ENCODE results near the gene KLF3.

Gene KLF3

DNA sequence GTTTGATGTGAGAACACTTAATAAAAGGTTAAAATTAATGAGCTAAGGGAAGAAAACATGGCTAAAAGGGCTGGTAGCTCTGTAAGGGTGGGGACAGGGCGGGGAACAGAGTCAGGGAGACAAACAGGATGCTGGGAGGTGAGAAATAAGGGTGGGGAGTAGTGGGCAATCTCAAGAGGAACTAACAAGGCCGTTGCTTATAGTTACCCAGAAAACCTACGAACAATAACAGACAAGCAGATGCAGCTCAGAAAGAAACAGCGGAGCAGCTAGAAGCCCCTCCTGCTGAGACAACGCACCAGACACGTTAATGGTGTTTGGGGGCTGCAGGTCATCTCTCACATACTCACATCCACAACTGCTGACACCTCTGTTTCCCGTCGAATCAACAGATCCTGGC is 9.7 kb upstream of the KLF3 start:
- DNase-seq (ENCODE audit: low read depth in 2 of 2): no peak

DNA sequence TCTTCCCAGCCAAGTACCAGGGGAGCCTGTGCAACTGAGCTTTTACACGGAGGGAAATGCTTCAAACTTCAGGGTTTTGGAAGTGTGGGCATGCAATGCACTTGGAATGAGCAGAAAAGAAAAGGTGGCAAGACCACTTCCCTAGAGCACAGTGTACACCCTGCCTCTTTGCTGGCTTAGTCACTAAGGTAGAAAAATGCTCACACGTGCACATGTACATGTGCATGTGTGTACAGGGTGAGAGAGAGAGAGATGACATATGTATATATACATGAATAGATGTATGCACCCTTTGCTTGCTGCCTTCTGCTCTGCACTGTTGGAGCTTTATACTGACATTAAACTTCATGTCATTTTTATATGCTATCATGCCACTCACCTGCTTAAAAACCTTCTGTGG is 7.9 kb upstream of the KLF3 start:
- DNase-seq (ENCODE audit: low read depth in 2 of 2): no peak

DNA sequence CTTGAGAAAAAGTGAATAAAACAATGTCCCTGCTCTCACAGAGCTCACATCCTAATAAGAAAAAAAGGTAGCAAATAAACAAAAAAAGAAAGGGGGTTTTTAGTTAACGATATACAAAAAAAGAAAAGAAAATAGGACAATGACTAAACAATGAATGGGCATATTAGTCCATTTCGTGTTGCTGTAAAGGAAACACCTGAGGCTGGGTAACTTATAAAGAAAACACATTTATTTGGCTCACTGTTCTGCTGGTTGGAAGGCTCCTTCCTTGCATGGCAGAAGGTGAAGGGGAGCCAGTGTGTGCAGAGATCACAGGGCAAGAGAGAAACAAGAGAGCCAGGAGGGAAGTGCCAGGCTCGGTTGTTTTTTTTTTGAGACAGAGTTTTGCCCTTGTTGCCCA is 4.7 kb upstream of the KLF3 start:
- no peak for DNase-seq (ENCODE audit: low read depth in 2 of 2)

DNA sequence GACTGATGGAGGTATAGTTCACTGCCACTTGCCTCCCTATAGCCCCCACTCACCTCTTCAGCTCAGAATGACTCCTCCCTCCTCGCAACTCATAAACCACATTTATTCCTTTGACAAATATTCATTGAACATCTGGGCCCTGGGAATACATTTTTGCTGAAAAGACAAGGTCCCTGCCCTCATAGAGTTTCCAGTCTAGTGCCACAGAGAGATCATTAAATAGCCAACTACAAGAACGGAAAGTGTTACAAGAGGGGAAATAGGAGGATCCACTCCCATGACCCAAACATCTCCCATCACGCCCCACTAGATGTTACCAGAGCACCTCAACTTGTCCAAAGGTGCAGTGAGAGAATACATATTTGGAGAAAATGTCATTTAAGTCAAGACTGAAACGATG is 3.2 kb upstream of the KLF3 start:
- DNase-seq (ENCODE audit: low read depth in 2 of 2): no peak

DNA sequence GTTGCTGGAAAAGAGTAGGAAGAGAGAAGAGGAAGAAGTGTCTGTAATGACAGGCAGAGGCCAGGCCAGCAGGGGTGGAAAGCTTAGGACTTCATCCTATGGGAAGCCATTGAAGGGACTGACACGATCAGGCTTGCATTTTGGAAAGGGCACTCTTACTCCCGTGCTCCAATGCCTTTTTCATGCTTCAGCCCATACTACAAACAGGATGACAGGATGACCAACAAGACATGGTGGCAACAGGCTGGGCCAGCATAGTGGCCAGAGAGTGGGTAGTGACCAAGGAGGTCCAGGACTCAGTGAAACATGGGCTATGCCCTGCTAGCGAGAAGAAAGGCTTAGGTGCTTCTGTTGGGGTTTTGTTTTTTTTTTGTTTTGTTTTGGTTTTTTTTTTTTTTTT is 2.6 kb upstream of the KLF3 start:
- DNase-seq (ENCODE audit: low read depth in 2 of 2): no peak

DNA sequence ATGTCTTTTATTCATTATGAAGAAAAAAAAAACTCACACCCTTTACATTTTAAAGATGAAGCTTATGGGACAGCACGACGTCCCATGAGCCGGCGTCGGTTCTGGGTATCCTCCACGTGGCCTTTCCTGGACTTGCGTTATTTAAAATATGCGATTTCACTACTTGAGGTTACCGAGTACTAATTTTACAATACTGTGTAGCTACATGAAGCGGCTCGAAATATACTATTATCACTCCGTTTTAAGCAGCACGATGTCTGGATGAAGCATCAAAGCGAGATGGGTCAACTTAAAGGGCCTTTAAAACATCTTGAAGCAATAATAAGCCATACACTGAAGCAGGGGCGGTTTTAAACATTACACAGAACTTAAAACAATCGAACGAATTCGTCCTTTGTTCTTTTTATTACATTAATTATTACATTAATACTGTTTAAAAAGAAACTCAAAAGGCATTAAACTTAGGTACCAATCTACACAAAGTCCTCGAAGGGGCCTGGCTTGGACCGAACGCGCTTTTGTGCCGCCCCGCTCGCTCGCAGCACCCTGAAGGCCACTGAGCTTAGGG is 1.4 kb upstream of the KLF3 start:
- DNase-seq (ENCODE audit: low read depth in 2 of 2): no peak

DNA sequence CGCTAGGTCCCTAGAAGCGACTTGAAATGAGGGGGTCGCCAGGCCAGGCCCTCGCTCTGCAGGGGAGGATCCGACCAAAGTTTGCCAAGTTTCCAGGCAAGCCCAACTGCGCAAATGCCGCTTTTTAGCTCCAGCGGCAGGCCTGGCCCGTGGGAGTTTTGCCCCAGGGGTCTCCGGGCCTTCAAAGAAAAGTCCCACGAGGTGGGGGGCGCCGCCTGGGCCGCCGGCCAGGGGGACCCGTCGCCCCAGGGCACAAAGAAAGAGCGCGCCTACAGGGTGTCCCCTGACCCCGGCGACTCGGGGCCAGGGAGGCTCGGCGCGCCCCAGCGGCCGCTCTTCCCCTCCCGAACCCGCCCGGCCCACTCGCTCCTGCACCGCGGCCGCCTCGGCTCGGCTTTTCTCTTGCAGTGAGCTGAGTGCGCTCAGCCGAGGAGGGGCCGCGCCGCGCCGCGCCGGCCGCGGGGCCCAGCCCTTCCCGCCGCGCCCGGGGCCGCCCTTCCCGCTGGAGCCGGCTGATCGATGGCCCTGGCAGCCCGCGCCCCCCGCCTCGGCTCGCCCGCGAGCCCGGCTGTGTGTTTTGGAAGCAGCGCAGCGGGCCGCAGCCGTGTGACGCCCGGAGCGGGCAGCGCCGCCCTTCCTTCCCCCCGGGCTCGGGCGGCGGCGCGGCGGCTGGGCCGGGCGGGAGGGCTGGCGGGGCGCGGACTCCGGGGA is 754 bp upstream of the KLF3 start:
- DNase-seq (ENCODE audit: low read depth in 2 of 2): no peak

DNA sequence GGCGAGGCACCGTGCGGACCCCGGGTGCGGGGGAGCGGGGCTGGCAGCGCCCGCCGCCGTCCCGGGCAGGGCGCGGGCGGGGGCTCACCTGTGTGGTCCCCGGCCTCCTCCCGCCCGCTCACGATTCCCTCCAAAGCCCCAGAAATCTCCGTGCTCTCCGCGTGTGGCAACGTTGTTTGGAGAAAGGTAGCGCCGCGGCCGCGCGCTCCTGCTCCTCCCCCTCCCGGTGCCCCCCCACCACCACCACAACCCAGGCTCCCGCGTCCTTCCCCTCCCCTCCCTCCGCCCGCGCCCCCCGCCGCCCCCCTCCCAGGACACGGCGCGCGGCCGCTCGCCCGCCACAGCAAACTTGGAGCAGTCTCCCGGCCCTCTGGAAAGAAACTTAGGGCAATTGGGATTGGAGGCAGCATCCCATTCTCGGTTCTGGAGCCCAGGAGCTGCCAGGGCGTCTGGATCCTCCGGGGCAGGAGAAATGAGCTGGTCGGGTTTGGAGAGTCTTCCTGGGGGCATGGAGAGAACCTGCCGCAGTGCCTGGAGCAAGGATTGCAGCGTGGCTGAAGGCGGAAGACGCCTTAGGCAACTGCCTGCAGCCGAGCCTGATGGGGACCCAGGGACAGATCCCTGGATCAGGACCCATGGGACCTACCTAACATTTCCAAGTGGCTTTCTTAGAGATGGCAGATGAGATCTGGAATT is 855 bp downstream of the KLF3 start:
- DNase-seq (ENCODE audit: low read depth in 2 of 2): no peak

DNA sequence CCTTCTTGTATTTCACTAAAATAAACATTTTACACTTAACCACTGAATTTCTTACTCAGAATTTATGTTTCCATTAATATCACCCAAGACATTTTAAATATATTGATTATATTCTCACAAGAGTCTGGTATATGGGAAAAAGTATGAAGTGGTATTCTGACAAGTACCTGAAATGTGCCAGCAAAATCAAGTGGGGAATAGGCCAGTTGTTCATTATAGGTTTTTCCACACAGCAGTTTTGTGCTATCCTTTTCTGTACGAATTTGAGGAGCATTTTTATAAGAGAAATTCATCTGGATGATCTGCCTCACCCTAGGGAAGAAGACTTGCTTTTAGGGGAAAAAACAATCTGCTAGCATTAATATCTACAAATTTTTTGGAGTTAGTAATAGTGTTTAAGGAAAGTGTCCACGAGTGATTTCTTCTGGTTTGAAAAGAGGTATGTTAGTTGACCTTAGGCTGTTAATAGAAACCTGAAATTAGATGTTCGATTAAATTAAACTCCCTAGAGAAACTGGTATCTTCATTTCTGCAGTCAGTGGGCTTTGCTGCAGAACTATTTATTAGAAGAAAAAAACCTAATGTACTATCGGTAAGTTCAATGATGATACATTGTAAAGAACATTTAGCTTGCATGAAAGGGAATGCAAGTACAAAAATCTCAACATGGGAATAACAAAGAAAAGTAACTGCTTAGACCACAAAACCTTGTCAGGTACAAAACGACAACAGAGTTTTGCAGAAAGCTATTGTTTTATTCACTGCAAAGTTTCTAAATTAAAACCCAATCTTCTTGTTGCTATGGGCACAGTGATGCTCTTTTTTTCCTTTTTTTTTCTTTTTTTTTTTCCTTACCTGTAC is 1.8 kb downstream of the KLF3 start:
- DNase-seq (ENCODE audit: low read depth in 2 of 2): no peak

DNA sequence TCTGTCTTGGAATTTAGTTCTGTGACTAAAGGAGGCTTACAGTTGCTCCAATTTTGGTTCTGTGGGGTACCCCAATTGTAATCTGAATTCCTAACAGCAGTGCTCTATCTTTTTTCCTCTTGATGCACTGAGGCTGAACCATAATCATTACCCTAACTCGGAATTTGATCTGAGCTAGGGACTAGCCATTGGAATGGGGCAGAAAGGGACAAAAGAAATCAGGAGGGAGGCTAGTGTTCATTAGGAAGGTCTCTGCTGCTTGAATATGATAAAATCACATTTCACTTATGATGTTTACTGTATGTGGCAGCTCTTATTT is 2.7 kb downstream of the KLF3 start:
- no peak for DNase-seq (ENCODE audit: low read depth in 2 of 2)

DNA sequence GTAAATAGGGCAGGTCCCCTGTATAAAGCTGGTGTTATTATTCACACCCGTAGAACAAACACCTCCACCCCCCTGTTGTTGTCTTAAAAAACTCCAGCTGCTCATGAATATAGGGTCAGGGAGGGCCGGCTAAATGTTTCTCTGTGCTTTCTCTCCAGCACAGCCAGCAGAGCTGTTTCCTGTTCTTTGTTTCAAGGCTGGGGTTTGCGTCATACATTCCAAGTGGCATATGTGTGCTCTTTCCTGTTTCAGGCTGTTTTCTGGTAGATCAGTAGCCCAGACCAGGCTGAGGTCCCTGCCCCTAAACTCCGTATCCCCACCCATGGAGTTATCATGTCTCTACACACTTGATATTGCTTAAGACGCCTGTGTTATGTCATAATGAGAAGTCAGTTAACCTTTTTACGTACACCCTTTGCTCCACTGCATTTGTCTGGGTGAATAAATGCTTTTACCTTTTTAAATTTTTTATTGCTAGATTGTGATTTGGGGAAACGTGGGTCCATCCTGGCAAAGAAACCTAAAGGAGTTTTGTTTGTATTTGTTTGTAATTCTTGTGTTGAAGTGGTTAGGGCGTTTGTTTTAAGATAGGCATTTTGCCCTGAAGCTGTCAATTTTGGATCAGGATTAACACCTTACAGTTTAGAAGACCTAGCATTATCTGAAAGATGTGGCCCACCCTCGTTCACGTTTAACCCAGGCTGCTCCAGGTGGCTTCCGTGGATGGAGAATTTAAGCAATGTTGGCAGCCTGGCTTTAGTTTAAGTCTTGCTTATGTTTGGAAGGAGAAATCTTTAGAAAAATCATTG is 3.3 kb downstream of the KLF3 start:
- DNase-seq (ENCODE audit: low read depth in 2 of 2): no peak

DNA sequence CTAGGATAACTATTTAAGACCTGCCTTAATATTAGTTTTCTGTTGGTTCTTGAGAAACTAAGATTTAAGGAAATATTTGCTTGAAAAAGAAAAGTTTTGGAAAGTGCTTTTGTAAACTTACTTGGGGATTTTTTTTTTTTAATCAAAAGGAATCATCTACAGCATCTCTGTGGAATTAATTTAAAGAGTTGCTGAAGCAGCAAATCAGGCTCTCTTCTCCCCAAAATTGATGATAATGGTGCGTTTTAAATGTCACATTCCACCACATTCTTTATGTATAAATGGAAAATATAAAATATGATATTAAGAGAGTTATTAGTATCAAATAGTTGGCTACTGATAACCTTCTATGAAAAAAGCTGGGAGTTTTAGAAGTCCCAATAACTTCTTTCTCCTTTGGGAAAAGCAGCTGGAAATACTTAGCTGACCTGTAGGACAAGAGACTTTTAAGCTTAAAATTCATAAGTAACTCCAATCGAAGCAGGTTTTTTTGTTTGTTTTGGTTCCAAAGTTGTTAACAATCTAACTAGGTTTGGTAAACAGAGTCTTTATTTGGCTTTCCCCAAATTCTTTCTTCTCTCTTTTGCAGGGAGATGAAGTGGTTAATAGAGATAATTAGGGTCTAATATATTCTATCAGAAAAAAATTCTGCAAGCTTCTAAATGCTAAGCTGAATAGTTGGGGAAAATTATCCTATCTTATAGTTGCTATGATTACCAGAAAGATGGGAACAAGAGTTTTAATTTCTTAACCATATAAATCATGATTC is 4.4 kb downstream of the KLF3 start:
- no peak for DNase-seq (ENCODE audit: low read depth in 2 of 2)

DNA sequence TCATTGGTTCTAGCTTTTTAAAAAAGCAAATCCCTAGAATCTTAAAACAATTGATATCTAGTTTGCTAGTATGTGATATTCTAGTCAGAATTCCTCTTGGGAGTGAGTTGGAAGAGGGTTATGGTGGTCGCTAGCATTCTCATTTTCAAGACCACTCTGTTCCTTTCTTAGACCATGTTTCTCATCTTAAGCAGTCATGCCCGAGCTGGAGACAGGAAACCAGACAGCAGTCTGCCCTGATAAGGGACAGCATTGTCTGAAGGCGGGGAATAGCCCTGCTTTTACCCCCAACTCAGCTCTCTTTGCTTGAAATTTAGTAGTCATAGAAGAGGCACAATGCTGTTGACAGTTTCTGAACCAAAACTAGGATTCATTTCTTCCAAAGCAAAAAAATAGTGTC is 5.2 kb downstream of the KLF3 start:
- DNase-seq (ENCODE audit: low read depth in 2 of 2): no peak

DNA sequence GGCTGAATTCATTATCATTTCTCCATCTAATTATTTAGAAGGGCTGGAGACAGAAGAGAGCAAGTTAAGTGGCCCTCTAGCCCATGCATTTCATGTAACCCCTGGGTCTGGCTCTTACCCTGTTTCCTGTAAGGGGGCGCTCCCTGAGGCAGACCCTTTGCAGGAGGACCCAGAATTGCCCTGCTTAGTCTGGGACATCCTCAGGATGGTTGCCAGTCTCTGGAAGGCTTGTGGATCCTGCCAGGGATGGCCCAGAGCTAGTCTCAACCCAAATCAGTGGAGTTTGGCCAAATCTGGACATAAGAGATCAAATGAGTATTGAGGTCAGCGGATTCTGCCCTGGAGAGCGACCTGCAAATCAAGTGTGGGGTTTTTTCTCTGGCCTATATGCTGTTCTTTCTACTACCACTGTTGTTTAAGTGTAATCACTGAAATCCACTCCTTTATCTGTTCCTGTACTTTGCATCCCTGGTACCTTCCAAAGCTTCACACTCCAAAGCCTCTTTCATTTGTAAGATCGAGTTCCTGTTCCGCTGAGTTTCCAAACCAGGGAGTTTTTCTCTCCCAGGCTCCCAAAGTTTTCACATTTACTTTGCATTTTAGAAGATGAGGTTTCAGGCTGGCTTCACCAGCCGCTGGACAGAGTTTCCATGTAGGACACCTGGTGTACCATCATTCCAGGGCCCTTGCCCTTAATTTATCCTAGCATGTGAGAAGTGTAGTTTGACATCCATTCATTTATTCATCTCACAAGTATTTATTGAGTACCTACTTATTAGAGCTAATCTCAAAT is 6.3 kb downstream of the KLF3 start:
- no peak for DNase-seq (ENCODE audit: low read depth in 2 of 2)

DNA sequence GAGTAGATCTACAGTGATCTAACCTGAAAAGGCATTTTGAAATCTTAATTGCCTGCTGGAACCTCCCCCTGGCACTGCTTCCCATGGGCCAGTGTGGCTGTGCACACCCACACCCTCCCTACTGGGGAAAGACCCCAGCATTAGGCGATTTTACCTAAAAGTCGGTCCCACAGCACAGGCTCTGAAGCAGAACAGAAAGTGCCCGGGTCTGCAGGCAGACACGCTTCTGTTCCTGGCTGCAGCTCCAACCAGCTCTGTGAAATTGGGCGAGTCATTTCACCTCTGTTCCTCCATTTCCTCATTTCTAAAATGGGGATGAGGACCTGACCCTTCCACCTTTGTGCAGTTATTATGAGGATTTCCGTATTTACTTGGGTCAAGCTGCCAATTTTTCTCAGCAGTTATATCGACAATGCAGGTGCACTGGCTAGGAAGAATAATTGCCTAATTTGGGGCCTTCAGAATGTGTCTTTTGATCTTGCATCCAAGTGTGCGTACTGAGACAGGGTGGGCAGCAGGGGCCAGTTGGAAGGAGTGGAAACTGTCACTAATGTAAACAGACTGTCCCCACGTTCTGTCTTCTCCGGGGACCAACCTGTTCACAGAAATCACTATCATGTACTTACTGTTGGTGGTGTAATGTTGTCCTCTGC is 7.1 kb downstream of the KLF3 start:
- no peak for DNase-seq (ENCODE audit: low read depth in 2 of 2)

DNA sequence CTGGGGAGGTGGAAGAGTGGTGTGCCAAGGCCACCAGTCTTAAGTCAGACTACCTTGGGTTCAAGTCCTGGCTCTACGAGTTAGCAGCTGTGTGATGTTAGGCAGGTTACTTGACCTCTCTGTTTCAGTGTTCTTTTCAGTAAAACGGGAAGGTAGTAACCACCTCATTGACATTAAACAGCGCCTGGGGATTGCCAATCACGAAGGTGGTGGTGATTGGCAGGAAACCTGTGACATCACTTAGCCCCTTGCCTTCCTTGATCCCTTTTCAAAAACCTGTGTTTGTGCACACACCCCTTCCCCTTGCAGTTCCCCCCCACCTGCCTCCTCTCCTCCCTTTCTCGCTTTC is 7.6 kb downstream of the KLF3 start:
- no peak for DNase-seq (ENCODE audit: low read depth in 2 of 2)

DNA sequence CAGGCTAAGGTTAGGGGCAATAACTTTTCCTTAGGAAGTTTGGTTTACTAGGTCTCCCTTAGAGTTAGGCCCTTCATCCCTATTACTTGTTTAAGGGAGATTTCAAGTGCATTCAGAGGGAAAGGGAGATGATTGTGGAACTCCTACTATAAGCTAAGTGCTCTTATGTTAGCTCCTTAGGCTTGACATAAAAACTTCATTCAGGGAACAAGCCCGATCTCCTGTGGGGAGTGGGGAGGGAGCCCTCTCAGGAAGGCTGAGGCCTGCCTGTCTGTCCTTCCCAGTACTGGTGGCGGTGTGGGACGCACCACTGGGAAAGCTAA is 8.0 kb downstream of the KLF3 start:
- no peak for DNase-seq (ENCODE audit: low read depth in 2 of 2)

DNA sequence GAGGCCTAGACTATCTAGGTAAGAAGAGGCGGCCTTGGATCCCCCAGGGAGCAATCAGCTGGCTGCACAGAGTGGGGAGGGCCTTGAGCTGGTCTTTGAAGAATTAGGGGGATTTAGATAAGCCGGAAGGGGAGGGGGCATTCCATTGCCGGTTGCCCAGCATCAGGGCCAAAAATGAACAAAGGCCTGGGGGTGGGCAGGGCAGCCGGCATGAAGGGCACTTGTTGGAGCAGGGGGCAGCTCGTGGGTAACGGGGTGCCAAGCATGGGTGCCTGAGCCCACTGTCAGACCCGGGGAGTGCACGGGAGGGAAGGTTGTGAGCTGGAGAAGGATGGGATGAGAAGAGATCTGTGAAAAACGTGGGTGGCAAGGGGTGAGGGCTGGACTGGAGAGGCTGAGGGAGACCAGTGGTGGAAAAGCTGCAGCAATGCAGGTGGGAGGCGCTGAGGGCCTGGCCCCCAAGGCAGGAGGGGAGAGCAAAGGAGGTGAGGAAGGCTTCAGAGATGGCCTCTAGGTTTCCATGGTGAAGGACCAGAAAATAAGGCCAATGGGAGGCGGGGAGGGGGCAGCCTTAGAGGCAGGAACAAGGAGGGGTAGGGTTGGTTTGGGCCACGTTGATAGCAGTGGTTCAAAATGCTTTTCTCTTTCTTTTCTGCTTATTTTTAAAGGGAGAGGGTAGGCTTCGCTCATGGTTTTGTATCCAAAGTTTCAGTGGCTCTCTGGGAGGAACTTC is 8.6 kb downstream of the KLF3 start:
- no peak for DNase-seq (ENCODE audit: low read depth in 2 of 2)

Data from stimulated activated CD4-positive, alpha-beta T cell treated with anti-CD3 and anti-CD28 coated beads, Interleukin-1b, Interleukin-23, amount 100 ng/mL, for 1 hour (primary cell).